ENCODE results near the gene COL15A1.

Gene COL15A1

DNA sequence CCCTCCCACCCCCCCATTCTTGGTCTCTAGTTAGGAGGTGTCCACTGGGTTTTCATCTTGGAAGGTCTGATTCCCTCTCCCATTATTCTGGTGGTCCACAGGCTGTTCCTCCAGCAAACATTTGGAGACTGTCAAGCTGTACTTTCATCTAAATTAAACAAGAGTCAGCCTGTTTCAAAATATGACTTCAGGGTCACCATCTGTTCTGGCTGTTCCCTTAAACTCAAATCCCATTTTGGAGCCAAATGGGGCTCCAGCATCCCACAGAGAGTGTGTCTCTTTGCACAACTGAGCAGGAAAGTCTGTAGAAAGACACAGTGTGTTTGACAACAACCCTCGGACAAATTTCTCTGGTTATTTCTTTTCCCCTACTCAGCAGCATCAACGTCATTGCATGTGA lies 20.5 kb downstream of the COL15A1 start:
- Mint-ChIP-seq H3K4me3 (no peak overlapping the region), H3K4me1 (ENCODE audit: low read depth) (no peaks in the 10 kb centered on the region), H3K27me3 (peaks cover 4% of the 10 kb centered on the region), H3K36me3 (ENCODE audit: low read depth) (no peaks in the 10 kb centered on the region), H3K27ac (no peak overlapping the region), H3K9me3 (no peaks in the 10 kb centered on the region)
- intact Hi-C loops (cut with micrococcal nuclease) = no loop called here

DNA sequence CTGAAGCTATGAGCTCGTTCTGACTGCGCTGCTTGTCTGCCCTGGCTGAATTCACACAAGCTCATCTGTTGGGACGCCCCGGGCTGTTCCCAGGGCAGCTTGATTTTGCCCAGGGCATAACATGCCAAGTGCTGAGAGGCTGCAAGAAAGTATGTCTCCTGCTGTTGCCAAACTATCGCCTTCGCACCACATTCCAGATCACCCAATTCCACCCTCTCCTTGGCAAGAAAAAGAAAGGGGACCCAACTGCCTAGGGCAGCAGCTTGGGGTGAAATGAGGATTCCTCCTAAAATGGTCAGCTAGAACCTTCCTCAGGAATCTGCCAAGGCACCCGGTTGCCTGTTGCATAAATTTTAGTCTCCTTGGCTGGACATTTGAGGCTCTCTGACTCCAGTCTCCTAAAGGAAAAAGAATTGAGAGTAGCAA lies 21.2 kb downstream of the COL15A1 start:
- Mint-ChIP-seq H3K36me3 (ENCODE audit: low read depth) (no peaks in the 10 kb centered on the region), H3K9me3 (no peaks in the 10 kb centered on the region), H3K27me3 (peaks cover 4% of the 10 kb centered on the region), H3K27ac (no peak overlapping the region), H3K4me1 (ENCODE audit: low read depth) (no peaks in the 10 kb centered on the region), H3K4me3 (no peak overlapping the region)
- intact Hi-C loops (cut with micrococcal nuclease) = no loop called here

DNA sequence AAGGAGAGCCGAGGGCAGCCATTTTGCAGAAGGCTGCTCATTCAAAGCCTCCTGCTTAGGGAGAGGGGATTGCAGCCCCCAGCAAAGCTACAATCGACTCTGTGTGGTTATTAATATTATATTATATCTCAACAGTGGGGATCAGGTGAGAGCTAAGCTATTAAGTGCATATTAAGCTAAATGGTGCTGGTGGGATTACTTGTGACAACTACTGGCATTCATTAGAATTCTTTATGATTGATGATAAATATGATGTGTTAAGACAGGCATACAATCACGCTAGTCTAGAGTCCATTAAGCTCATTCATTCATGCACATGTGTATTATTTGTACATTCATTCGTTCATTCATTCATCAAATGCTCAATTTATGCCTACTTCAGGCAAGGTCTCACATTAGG lies 23.0 kb downstream of the COL15A1 start:
- Mint-ChIP-seq H3K36me3 (ENCODE audit: low read depth) (no peaks in the 10 kb centered on the region), H3K4me1 (ENCODE audit: low read depth) (no peaks in the 10 kb centered on the region), H3K27me3 (peaks cover 4% of the 10 kb centered on the region), H3K27ac (no peak overlapping the region), H3K4me3 (no peak overlapping the region), H3K9me3 (no peaks in the 10 kb centered on the region)
- intact Hi-C loops (cut with micrococcal nuclease) = no loop called here

DNA sequence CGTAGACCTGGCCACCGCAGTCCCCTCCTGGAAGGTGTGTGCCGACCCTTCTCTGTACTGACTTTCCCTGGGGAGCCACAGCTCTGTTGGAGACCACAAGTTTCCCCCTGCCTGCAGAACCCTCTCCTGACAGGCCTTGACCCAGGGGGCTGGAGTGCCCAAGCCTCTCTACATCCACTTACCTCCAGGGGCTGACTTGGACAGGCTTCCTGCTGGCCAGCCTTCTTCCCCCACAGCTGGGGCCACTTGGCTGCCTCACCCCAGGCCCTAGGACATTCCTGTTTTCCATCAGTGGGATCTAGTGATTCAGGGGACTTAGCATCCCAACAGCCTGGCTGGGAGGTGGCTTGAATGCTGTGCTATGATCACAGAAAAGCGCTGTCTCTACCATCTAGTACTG lies 23.6 kb downstream of the COL15A1 start:
- Mint-ChIP-seq H3K9me3 (no peaks in the 10 kb centered on the region), H3K36me3 (ENCODE audit: low read depth) (no peaks in the 10 kb centered on the region), H3K27ac (no peak overlapping the region), H3K4me3 (no peak overlapping the region), H3K27me3 (peaks cover 4% of the 10 kb centered on the region), H3K4me1 (ENCODE audit: low read depth) (no peaks in the 10 kb centered on the region)
- intact Hi-C loops (cut with micrococcal nuclease) = no loop called here

DNA sequence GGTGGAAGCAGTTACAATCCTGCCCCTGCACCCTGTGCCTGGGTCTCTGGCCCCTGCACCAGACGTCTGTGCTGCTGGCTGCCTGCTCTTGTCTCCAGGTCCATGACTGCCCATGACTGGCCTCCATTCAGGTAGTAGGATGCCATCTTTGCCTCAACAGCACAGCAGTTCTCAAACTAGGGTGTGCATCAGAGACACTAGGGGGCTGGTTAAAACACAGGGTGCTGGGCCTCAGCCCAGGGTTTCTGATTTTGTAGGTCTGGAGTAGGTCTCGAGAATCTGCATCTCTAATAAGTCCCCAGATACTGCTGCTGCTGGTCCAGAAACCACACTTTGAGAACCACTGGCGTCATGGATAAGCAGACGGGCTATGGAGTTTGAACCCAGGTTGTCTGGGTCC lies 24.0 kb downstream of the COL15A1 start:
- intact Hi-C loops (cut with micrococcal nuclease) = no loop called here
- Mint-ChIP-seq H3K9me3 (no peaks in the 10 kb centered on the region), H3K4me1 (ENCODE audit: low read depth) (no peaks in the 10 kb centered on the region), H3K27ac (no peak overlapping the region), H3K27me3 (peaks cover 7% of the 10 kb centered on the region), H3K36me3 (ENCODE audit: low read depth) (no peaks in the 10 kb centered on the region), H3K4me3 (no peak overlapping the region)

DNA sequence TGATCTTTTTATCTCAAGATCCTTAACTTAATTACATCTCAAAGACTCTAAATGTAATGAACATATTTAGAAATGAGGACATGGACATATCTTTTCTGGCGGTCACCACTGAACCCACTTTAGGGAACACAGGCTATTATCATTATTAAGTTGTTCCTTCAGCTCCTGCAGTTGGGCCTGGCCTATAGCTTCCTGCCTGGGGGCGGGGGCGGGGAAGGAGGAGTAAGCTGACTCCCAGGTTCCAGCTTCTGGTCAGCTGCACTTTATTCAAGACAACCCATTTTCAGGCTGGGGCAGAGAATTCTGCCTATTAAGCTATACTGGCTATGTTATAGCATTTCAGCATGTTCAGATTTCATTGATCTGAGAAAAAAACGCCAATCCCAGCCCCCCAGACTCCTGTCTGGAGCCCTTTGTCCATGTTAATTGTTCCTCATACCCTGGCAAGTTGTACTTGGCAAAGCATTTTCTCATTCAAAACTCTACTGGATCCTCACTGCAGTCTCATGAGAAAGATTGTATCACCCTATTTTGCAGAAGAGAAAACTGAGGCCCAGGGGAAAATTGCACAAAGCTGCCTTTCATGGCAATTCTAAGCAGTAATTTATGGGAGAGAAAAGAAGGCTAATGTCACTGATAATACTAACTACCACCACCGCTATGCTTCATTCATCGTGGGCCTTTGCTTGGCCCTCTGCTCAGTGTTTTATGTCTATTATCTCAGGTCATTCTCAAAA lies 25.1 kb downstream of the COL15A1 start:
- H3K27me3 Mint-ChIP-seq = peaks cover 13% of the 10 kb centered on the region
- H3K36me3 Mint-ChIP-seq (ENCODE audit: low read depth) = no peaks in the 10 kb centered on the region
- no peak overlapping the region for H3K4me3 Mint-ChIP-seq
- no peaks in the 10 kb centered on the region for H3K4me1 Mint-ChIP-seq (ENCODE audit: low read depth)
- intact Hi-C loops (cut with micrococcal nuclease) = no loop called here
- no peak overlapping the region for H3K27ac Mint-ChIP-seq
- H3K9me3 Mint-ChIP-seq = no peaks in the 10 kb centered on the region

DNA sequence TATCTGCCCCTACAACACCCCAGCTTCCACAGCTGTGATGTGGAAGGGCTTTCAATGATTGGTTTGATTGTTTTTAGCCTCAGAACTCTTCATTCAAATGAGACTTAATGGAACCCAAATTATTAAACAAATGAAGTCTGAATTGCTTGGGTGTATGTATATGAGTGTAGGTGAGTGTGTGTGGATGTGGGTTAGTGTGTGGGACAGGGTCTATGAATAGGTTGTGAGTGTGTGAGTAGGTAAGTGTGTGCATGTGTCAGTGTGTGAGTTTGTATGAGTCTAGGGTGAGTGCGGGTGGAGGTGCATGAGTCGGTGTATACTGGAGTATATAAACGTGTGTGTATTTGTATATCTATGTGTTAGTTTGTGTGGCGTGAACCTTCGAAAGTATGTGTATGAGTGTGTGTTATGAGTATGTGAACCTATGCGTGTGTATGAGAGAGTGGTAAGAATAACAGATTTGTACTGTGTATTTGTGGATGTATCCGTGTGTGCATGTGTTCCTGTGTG lies 26.9 kb downstream of the COL15A1 start:
- Mint-ChIP-seq H3K4me3 (no peak overlapping the region), H3K27ac (no peak overlapping the region), H3K27me3 (peaks cover 22% of the 10 kb centered on the region), H3K36me3 (ENCODE audit: low read depth) (no peaks in the 10 kb centered on the region), H3K9me3 (no peaks in the 10 kb centered on the region), H3K4me1 (ENCODE audit: low read depth) (no peaks in the 10 kb centered on the region)
- intact Hi-C loops (cut with micrococcal nuclease) = no loop called here

DNA sequence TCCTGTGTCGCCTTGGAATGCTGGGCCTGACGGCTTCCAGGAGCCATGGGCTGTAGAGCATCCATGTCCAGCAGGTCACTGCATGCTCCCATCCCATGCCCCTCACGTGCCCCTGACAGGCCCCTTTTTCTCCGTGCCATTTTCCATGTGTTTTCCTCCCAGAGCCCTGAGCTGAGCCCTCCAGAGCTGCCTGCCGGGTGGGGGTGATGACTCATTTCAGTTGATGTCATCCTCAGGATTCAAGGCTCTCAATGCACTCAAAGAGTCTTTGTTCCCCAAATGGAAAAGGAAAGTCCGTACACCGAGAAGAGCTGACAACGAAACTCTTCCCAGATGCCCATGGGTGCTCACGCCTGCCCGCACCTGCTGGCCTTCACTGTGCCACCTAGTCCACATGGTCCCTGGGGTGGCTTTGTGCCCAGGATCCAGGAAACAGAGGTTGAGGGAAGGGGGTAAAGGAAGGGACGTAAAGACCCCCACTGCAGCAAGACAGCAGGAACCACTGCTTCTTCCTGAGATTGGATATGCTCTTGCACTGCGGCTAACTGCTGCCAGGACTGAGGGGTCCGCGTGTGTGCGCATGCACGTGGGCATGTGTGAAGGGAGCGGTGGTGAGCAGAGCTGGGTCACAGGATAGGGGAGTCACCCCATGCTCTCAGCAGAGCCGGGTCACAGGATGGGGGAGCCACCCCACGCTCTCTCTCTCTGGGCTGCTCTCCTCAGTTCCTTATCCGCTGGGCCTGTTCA lies 27.6 kb downstream of the COL15A1 start:
- no peaks in the 10 kb centered on the region for H3K9me3 Mint-ChIP-seq
- H3K27ac Mint-ChIP-seq = no peak overlapping the region
- intact Hi-C loops (cut with micrococcal nuclease) = no loop called here
- no peaks in the 10 kb centered on the region for H3K36me3 Mint-ChIP-seq (ENCODE audit: low read depth)
- peaks cover 28% of the 10 kb centered on the region for H3K27me3 Mint-ChIP-seq
- no peak overlapping the region for H3K4me3 Mint-ChIP-seq
- no peaks in the 10 kb centered on the region for H3K4me1 Mint-ChIP-seq (ENCODE audit: low read depth)

DNA sequence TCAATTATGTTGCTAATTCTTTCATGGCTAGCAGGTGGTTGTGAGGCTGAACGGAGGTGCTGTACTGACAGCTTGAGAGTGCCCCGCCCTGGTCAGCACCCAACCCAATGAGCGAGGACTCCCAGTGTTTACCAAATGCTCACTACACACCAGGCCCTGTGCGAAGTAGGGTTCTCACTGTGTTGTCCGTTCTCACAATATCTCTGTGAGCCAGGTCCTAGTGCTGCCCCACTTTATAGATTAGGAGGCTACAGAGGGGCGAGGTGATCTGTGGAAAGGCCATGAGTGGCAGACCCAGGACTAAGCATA lies 28.2 kb downstream of the COL15A1 start:
- Mint-ChIP-seq H3K27ac (no peak overlapping the region), H3K36me3 (ENCODE audit: low read depth) (no peaks in the 10 kb centered on the region), H3K9me3 (no peaks in the 10 kb centered on the region), H3K27me3 (peaks cover 32% of the 10 kb centered on the region), H3K4me3 (no peak overlapping the region), H3K4me1 (ENCODE audit: low read depth) (no peaks in the 10 kb centered on the region)
- intact Hi-C loops (cut with micrococcal nuclease) = no loop called here

DNA sequence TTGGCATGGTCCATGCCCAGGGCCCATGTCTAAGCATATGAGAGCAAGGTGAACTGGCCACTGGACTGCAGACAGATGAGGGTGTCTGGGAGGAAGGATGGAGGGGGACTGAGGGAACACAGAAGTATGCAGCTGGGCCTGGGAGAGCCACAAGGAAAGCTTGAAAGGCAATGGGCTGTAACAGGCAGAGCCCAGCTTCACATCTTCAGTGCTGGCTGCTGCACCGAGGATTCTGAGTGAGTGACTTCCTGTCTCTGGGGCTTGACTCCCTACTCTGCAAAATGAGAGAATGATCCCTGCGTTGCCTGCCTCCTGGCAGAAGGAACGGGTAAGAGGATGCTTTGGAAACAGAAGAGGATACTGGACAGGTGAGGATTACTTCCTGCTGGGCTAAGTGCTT lies 29.0 kb downstream of the COL15A1 start:
- Mint-ChIP-seq H3K27me3 (peaks cover 40% of the 10 kb centered on the region), H3K9me3 (no peaks in the 10 kb centered on the region), H3K4me1 (ENCODE audit: low read depth) (no peaks in the 10 kb centered on the region), H3K4me3 (no peak overlapping the region), H3K27ac (no peak overlapping the region), H3K36me3 (ENCODE audit: low read depth) (no peaks in the 10 kb centered on the region)
- intact Hi-C loops (cut with micrococcal nuclease) = no loop called here

DNA sequence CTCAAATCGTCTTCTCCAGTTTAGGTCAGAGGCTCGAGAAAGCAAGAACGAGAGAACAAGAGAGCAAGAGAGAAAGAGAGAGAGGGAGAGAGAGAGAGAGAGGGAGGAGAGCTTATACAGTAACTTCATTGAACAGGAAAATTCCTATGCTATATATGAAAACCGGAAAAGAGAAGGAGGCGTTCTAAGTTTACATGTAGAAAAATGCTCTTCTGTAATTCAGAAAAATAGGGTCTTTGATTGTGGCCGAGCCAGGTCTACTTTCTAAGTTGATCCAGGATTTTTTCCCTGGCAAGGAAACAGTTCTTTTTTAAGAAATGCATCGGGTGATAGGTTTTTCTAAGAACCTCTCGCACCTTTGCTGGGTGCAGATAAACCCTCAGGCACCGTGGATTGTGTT lies 29.5 kb downstream of the COL15A1 start:
- Mint-ChIP-seq H3K27me3 (peaks cover 43% of the 10 kb centered on the region), H3K36me3 (ENCODE audit: low read depth) (no peaks in the 10 kb centered on the region), H3K4me3 (no peak overlapping the region), H3K4me1 (ENCODE audit: low read depth) (no peaks in the 10 kb centered on the region), H3K27ac (no peak overlapping the region), H3K9me3 (no peaks in the 10 kb centered on the region)
- intact Hi-C loops (cut with micrococcal nuclease) = no loop called here

DNA sequence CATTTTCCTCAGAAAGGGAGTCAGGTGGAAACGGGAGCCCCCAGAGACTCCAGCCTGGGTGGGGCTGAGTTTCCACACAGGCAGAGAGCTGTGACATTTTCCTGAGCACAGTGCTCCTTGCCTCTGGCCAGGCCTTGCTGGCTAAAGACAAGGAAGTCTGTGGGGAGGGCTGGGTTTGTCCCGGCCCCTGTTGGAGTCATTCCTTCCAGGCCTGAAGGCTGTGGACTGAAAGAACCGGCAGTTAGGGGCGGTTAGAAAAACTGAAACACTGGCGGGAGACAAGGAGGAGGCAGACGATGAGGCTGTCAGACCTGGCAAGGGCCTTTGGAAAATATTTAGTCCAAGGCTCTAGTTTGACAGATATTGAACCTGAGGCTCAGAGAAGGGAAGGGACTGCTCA lies 29.9 kb downstream of the COL15A1 start:
- H3K27me3 Mint-ChIP-seq = peaks cover 46% of the 10 kb centered on the region

DNA sequence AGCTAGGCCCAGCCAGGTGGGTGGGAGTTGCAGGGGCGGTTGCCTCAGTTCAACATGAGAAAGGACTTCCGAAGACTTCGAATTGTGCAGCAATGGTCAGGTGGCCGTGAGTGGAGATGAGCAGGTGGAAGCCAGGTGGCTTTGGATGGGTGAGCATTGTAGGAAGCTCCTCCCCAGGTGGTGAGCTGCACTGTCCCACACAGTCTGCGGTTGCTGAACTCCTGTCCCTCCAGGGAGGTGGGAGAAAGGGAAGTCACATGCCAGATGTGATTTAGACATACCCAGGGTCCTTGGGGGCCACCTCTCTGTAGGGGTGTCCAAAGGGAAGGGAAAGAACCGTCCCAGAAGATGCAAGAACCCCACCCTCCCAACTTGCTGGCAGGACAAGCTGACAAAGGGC lies 30.4 kb downstream of the COL15A1 start:
- Mint-ChIP-seq H3K9me3 (no peaks in the 10 kb centered on the region), H3K4me1 (ENCODE audit: low read depth) (no peaks in the 10 kb centered on the region), H3K36me3 (ENCODE audit: low read depth) (no peaks in the 10 kb centered on the region), H3K4me3 (no peak overlapping the region), H3K27ac (no peak overlapping the region), H3K27me3 (peaks cover 46% of the 10 kb centered on the region)
- intact Hi-C loops (cut with micrococcal nuclease) = loop anchor here (2.0 kb wide), 1 partner anchor 19 kb away; no protein-coding TSS in a partner anchor

More for the DNA sequence above, 29.9 kb downstream of the COL15A1 start:
- Mint-ChIP-seq H3K4me3 (no peak overlapping the region), H3K4me1 (ENCODE audit: low read depth) (no peaks in the 10 kb centered on the region), H3K27ac (no peak overlapping the region), H3K9me3 (no peaks in the 10 kb centered on the region), H3K36me3 (ENCODE audit: low read depth) (no peaks in the 10 kb centered on the region)
- intact Hi-C loops (cut with micrococcal nuclease) = no loop called here

DNA sequence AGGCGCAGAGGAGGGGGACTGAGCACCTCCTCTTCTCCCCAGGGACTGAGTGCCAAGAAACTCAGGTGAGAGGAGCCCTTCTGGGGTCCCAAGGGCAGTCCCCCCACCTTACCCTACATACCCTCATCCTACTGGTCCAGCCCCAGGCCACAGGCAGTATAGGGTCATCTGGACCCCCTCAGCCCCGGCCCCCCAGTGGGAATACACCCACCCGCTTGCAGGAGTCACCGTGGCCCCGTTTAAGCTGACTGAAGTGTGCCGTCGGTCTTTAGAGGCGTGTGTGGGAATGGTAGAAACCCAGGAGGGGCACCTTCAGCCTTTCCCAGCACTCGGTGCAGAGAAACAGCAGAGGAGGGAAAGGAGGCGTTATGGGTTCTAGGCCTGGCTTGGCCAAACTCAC lies 30.8 kb downstream of the COL15A1 start:
- H3K36me3 Mint-ChIP-seq (ENCODE audit: low read depth) = no peaks in the 10 kb centered on the region
- H3K9me3 Mint-ChIP-seq = no peaks in the 10 kb centered on the region
- no peak overlapping the region for H3K4me3 Mint-ChIP-seq
- peaks cover 48% of the 10 kb centered on the region for H3K27me3 Mint-ChIP-seq
- H3K27ac Mint-ChIP-seq = no peak overlapping the region
- H3K4me1 Mint-ChIP-seq (ENCODE audit: low read depth) = no peaks in the 10 kb centered on the region
- intact Hi-C loops (cut with micrococcal nuclease) = loop anchor here (2.0 kb wide), 1 partner anchor 18 kb away; no protein-coding TSS in a partner anchor

Data from dendritic cell treated with granulocyte-macrophage colony-stimulating factor and Interleukin-4, amounts not matched to agents 40 ng/mL and 50 ng/mL, for 4 days (primary cell).